Hematopoietic multipotent progenitor cell treated with erythropoietin and hydrocortisone succinate and interleukin-3 and kit ligand, for 8 days (in vitro differentiated cells): Measurements from ENCODE around the gene ZSCAN5A.
"Not testable (repeated sequence)": the region's sequence is repeated elsewhere in the genome, so short reads cannot be mapped to it uniquely, and the experiment has no call there.

ENCODE experiments used
- DNase-seq: peaks from one replicate; pipeline ENCODE4 v3.0.0-alpha.2; 2015

Gene ZSCAN5A

DNA sequence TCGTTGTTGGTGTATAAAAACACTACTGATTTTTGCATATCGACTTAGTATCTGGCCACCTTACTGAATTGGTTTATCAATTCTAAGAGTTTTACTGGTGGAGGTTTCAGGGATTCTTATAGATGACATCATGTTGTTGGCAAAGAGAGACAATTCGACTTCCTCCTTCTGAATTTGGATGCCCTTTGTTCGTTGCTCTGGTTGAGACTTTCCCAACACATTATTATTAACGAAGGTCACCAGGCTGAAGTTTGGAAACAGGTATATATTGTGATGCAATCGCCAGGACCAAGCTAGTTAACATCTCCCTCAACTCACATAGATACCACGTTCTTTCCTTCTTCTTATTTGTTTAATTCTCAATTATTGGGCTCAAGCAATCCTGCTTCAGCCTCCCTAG lies 115.0 kb downstream of the ZSCAN5A start:
- no peak for DNase-seq

DNA sequence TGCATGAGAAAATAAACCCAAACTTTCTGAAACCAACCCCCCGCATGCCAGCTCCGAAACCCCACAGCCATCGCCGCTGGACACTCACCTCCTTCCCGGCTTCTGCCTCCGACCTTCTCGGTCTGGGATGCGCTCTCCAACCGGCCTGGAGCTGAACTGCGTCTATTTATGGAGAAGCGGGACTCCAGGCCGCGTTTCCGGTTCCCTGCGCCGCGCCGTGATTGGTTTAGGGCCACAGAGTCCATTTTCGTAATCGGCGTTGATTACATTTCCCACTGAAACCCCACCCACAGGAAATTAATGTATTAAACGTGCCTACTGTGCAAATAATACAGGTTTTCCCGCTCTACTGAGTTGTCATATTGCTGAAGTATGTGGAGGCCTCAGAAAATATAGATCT lies 117.0 kb downstream of the ZSCAN5A start, which contains the start of gene ZSCAN5B:
TSS of gene ZSCAN5B (minus strand) at position 138 of the 400 bp plus-strand sequence. CDS start 4,731 bp downstream, outside the sequence.
- DNase-seq, result not testable (repeated sequence)

DNA sequence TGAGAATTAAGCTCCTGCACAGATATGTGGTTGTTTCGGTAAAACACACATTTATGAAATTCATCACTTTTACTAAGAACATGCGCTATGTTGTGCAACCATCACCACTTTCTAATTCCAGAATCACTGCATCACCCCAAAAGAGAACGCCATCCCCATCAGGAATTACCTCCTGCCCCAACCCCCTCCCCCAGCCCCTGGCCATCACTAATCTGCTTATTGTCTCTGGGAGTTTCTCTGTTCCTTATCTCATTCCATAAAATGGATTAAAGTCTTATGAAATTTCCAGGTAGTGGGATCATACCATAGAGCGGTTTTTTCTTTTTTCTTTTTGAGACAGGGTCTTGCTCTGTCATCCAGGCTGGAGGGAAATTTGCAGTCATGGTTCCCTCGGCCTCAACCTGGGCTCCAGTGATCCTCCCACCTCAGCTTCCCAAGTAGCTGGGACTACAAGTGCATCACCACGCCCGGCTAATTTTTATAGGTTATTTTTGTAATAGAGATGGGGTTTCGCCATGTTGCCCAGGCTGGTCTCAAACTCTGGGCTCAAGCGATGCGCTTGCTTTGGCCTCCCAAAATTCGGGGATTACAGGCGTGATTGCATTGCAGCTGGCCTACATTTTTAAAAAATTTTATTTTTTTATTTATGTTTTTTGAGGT lies 120.5 kb downstream of the ZSCAN5A start:
- no peak for DNase-seq

DNA sequence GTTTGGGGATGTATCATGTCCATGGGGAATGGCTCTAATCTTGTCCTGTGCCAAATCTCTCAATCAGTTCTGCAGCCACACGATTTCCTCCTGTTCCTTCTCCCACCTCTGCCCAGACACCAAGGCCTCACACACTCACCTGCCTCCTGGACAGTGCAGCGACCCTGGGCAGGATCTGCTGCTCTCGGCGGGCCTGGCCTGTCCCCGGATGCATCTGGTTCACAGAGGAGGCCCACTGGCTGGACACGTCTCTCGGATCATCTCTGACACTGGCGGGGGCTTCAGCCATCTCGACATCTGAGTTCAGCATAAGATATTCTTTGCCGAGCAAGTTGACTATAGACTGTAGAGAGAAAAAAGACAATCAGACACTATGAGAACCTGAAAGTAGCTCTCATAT lies 122.9 kb downstream of the ZSCAN5A start:
- DNase-seq, result no peak

DNA sequence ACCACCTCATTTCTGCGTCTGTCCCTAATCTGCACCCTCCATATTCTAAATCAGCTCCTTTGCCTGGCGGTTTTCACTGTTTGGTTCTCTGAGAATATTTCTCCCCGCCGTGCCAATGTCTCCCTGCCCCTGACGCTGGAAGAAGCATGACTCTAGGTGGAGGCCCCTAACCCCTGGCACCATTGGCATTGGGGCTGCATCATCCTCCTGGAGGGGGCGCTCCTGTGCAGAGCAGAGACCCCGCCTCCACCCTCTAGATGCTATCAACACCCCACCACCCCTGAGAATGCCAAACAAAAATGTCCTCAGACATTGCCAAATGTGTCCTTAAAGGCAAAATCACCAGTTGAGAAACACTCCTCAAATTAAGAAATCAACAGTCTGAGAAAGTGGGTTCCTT lies 123.5 kb downstream of the ZSCAN5A start:
- DNase-seq, result no peak

DNA sequence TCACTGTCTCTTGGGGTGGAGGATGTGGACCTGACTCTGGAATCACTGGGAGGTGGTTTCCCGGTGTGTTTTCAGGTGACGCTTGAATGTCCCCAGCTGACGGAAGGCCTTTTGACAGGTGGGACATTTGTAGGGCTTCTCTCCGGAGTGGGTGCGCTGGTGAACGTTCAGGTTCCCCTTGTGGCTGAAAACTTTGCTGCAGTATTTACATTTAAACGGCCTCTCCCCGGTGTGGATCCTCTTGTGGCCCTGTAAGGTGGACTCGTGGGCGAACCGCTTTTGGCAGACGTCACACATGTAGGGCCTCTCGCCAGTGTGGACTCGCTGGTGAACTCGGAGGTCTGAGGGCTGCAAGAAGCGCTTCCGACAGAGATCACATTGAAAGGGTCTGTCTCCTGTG lies 124.9 kb downstream of the ZSCAN5A start:
- no peak for DNase-seq

DNA sequence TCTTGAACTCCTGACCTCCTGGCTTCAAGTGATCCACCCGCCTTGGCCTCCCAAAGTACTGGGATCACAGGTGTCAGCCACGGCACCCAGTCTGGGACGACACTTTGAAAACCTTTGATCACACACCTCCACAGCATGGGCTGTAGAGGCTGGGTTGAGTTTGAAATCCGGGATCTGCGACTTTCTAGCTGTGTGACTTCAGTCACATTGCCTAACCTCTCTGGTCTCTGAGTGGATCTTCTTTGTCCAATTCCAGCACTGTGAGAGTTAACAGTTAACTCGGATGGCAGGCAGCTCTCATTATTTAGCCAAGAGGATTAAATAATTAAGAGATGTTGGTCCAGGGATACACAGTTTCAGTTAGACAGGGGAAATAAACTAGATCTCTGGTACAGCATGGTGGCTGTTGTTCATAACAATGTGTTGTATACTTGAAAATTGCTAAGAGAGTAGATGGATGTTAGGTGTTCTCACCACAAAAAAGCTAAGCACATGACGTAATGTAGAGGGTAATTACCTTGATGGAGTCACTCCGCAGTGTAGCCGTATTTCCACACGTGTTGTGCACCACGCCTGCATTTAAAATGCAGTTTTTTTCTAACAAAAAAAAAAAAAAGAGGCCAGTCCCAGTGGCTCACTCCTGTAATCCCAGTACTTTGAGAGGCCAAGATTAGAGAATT lies 136.9 kb downstream of the ZSCAN5A start:
- DNase-seq, result no peak

DNA sequence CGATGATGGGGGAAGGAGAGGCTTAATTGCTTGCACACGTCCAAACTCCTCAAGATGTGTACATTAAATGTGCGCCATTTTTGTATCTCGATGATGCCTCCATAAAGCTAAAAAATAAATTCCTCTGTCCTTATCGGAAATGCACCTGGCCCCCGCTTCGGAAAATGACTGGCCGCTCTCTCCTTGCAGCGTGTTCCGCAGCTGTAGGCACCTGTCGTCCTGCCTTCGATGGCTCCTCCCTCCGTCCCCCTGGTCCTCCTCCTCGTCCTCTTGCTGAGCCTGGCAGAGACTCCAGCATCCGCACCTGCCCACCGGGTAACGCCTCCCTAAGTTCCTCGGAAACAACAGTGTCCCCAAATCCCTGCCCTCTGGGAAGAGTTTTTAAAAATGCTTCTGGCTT lies 137.8 kb downstream of the ZSCAN5A start:
- DNase-seq, result no peak

DNA sequence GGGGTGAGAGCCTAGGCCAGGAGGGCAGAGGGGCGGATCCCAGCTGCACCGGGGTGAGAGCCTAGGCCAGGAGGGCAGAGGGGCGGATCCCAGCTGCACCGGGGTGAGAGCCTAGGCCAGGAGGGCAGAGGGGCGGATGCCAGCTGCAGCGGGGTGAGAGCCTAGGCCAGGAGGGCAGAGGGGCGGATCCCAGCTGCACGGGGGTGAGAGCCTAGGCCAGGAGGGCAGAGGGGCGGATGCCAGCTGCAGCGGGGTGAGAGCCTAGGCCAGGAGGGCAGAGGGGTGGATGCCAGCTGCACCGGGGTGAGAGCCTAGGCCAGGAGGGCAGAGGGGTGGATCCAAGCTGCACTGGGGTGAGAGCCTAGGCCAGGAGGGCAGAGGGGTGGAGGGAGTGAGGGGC lies 138.3 kb downstream of the ZSCAN5A start:
- not testable (repeated sequence) for DNase-seq

DNA sequence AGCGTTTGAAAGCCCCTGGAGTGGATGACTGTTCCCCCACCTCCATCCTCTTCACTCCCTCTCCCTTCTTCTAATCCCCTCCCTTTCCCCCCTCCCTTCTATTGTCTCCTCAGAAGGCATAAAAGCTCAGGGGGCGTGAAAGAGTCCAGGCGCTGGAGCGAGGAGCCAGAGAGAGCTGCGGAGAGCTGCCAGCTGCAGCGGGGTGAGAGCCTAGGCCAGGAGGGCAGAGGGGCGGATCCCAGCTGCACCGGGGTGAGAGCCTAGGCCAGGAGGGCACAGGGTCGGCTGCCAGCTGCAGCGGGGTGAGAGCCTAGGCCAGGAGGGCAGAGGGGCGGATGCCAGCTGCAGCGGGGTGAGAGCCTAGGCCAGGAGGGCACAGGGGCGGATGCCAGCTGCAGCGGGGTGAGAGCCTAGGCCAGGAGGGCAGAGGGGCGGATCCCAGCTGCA lies 138.8 kb downstream of the ZSCAN5A start, which contains the start of gene GALP:
TSS of gene GALP (plus strand) at position 148 of the 447 bp plus-strand sequence. CDS start 1,101 bp downstream, outside the sequence.
- not testable (repeated sequence) for DNase-seq

DNA sequence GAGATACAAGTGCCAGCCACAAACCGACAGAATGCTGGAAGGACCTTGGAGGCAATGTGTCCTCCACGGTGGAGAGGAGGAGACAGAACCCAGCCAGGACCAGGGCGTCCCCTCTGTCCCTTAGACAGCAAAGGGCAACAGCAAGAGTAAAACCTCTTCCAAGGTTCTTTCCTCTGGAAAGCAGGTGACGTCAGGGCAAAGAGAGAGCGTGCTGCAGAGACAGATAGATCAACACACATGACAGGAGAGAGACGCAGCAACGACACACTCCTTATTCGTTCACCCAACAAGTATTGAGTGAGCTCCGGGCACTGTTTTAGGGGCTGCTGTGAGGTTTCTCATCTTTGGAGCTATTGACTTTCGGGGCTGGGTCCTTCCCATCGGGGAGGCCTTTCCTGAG lies 140.1 kb downstream of the ZSCAN5A start:
- DNase-seq, result no peak

DNA sequence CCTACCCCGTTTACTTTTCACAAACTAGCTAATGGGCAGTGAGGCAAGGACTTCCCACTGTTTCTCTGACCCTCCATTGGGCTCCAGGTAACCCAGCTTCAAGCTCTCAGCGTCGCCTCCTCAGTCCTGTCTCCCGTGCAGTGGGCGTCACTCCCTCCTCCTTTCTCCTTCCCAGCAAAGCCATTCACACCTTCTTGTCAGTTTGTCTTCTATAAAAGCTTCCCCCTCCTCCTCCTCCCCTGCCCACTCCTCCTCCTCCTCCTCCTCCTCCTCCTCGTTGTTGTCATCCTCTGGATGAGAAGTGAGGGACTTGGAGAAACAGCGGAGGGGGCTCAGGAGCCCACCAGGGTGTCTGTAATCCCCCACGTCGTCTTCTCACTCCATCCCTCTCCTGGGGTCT lies 140.6 kb downstream of the ZSCAN5A start:
- DNase-seq, result no peak
